IPS-NIHi11 (cell line): ENCODE data around the gene PEX12.
"Not testable (repeated sequence)": the region's sequence is repeated elsewhere in the genome, so short reads cannot be mapped to it uniquely, and the experiment has no call there.

Experiments used
- DNase-seq: peaks from one replicate; pipeline ENCODE4 v3.0.0; 2012; ENCODE audit warnings: mixed read lengths, low spot score

Gene PEX12

GRCh38 chr17:35536664-35537171, 41.7 kb downstream of the PEX12 start:
- no peak for DNase-seq

- DNase-seq: not testable (repeated sequence)
These were observed 43.0 kb downstream of the PEX12 start for GRCh38 chr17:35535406-35535805.

- no peak for DNase-seq
These were observed 43.7 kb downstream of the PEX12 start for GRCh38 chr17:35534576-35535093.

GRCh38 chr17:35531160-35531559, 47.2 kb downstream of the PEX12 start:
- no peak for DNase-seq

GRCh38 chr17:35529866-35530265, 48.5 kb downstream of the PEX12 start:
- no peak for DNase-seq

GRCh38 chr17:35529326-35529725, 49.0 kb downstream of the PEX12 start:
- DNase-seq: not testable (repeated sequence)
